Measurements from ENCODE around the gene C1QTNF5. TPM values are rescaled to one million over a fixed set of nuclear protein-coding genes. Genes with fewer than 3 reads are reported as not detected.

C1QTNF5 gene
- total RNA-seq, 1 experiment from 2014 or later, result not detected

GRCh38 chr11:119298726-119299125 is 42.0 kb downstream of the C1QTNF5 start:
- Histone ChIP-seq H3K4me3 (no peak overlapping the region), H3K9me3 (no peaks in the 10 kb centered on the region), H3K27me3 (no peaks in the 10 kb centered on the region), H3K36me3 (peaks cover 57% of the 10 kb centered on the region)
- no peak for DNase-seq

GRCh38 chr11:119297938-119298337 is 42.7 kb downstream of the C1QTNF5 start:
- peaks cover 49% of the 10 kb centered on the region for H3K36me3 ChIP-seq
- no peaks in the 10 kb centered on the region for H3K27me3 ChIP-seq
- H3K4me3 ChIP-seq, result no peak overlapping the region
- DNase-seq, result no peak
- H3K9me3 ChIP-seq, result no peaks in the 10 kb centered on the region

GRCh38 chr11:119295178-119295577 is 45.5 kb downstream of the C1QTNF5 start:
- no peak for DNase-seq
- H3K9me3 ChIP-seq, result peaks cover 9% of the 10 kb centered on the region
- no peaks in the 10 kb centered on the region for H3K27me3 ChIP-seq
- peaks cover 48% of the 10 kb centered on the region for H3K36me3 ChIP-seq
- no peak overlapping the region for H3K4me3 ChIP-seq

DNA sequence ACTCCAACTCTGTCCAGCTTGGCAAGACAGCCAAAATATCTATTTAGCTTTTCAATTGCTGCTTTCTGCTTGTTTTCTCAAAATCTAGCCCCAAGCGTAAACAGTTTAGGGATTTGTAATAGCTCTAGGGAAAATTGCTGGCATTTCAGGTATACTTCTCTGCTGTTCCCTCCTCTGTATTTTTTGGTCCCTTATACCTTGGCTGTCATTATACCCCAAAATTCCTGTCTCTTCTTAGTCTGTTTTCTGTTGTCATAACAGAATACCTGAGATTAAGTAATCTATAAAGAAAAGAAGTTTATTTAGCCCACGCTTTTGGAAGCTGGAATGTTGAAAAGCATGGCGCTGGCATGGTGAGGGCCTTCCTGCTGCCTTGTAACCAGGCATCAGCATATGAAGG is 47.2 kb downstream of the C1QTNF5 start:
- peaks cover 9% of the 10 kb centered on the region for H3K9me3 ChIP-seq
- no peak overlapping the region for H3K4me3 ChIP-seq
- H3K36me3 ChIP-seq, result peaks cover 50% of the 10 kb centered on the region

GRCh38 chr11:119290894-119291497 is 49.7 kb downstream of the C1QTNF5 start:
- Histone ChIP-seq H3K4me3 (no peak overlapping the region), H3K27me3 (no peaks in the 10 kb centered on the region), H3K36me3 (peaks cover 49% of the 10 kb centered on the region), H3K9me3 (peaks cover 9% of the 10 kb centered on the region)
- no peak for DNase-seq

More for the DNA sequence above, 47.2 kb downstream of the C1QTNF5 start:
- no peaks in the 10 kb centered on the region for H3K27me3 ChIP-seq
- DNase-seq, result no peak

Other genes with a start within 250 kb of the C1QTNF5 start
- 7.9 and 18.4 TPM in 2 replicates for gene DPAGT1, start 239.0 kb downstream of the C1QTNF5 start, total RNA-seq (2014; rRNA removed; shearing (Covaris generic); ENCODE audit: low replicate concordance)
- 2.9 and 5.1 TPM in 2 replicates for gene C2CD2L, start 233.5 kb downstream of the C1QTNF5 start, total RNA-seq (2014; rRNA removed; shearing (Covaris generic); ENCODE audit: low replicate concordance)
- gene HINFP, start 219.3 kb downstream of the C1QTNF5 start, total RNA-seq (2014; rRNA removed; shearing (Covaris generic); ENCODE audit: low replicate concordance), result 8.3 and 27.5 TPM in 2 replicates
- gene ABCG4, start 191.8 kb downstream of the C1QTNF5 start, total RNA-seq (2014; rRNA removed; shearing (Covaris generic); ENCODE audit: low replicate concordance), result not detected in 2 replicates
- gene NLRX1, start 172.2 kb downstream of the C1QTNF5 start, total RNA-seq (2014; rRNA removed; shearing (Covaris generic); ENCODE audit: low replicate concordance), result 12.9 and 16.8 TPM in 2 replicates
- not detected in 2 replicates for gene NHERF4, start 155.4 kb downstream of the C1QTNF5 start, total RNA-seq (2014; rRNA removed; shearing (Covaris generic); ENCODE audit: low replicate concordance)
- 5.7 and 6.2 TPM in 2 replicates for gene CBL, start 134.5 kb downstream of the C1QTNF5 start, total RNA-seq (2014; rRNA removed; shearing (Covaris generic); ENCODE audit: low replicate concordance)
- 1.8 and 13.6 TPM in 2 replicates for gene MCAM, start 23.8 kb downstream of the C1QTNF5 start, total RNA-seq (2014; rRNA removed; shearing (Covaris generic); ENCODE audit: low replicate concordance)
- gene RNF26, start 6.4 kb downstream of the C1QTNF5 start, total RNA-seq (2014; rRNA removed; shearing (Covaris generic); ENCODE audit: low replicate concordance), result 8.5 and 23.3 TPM in 2 replicates
- gene MFRP, start 5.8 kb upstream of the C1QTNF5 start, total RNA-seq (2014; rRNA removed; shearing (Covaris generic); ENCODE audit: low replicate concordance), result not detected in 2 replicates
- 2.1 TPM in 1 of 2 replicates, not detected in the other for gene USP2, start 40.8 kb upstream of the C1QTNF5 start, total RNA-seq (2014; rRNA removed; shearing (Covaris generic); ENCODE audit: low replicate concordance)
- 122 and 188 TPM in 2 replicates for gene THY1, start 82.3 kb upstream of the C1QTNF5 start, total RNA-seq (2014; rRNA removed; shearing (Covaris generic); ENCODE audit: low replicate concordance)